Measurements from ENCODE around the gene PYCR2.
"Not testable (repeated sequence)": the region's sequence is repeated elsewhere in the genome, so short reads cannot be mapped to it uniquely, and the experiment has no call there.

The PYCR2 gene

GRCh38 chr1:225892307-225892706, 31.7 kb downstream of the PYCR2 start:
- no peak for DNase-seq (ENCODE audit: low read depth in 1 of 2, low spot score in 1 of 2)

GRCh38 chr1:225891229-225891972, 32.6 kb downstream of the PYCR2 start:
- no peak for DNase-seq (ENCODE audit: low read depth in 1 of 2, low spot score in 1 of 2)

GRCh38 chr1:225890346-225891228, 33.5 kb downstream of the PYCR2 start:
- DNase-seq (ENCODE audit: low read depth in 1 of 2, low spot score in 1 of 2): no peak

- no peak for DNase-seq (ENCODE audit: low read depth in 1 of 2, low spot score in 1 of 2)
Observed at GRCh38 chr1:225889743-225890142, 34.3 kb downstream of the PYCR2 start.

- DNase-seq (ENCODE audit: low read depth in 1 of 2, low spot score in 1 of 2): no peak
Observed at GRCh38 chr1:225888898-225889601, 35.0 kb downstream of the PYCR2 start, which contains the start of gene LEFTY1. Gene LEFTY1 (minus strand): TSS chr1:225889146. CDS start chr1:225889066, 80 bp downstream.

- no peak for DNase-seq (ENCODE audit: low read depth in 1 of 2, low spot score in 1 of 2)
Observed at GRCh38 chr1:225888289-225888897, 35.7 kb downstream of the PYCR2 start.

- DNase-seq (ENCODE audit: low read depth in 1 of 2, low spot score in 1 of 2): not testable (repeated sequence)
Observed at GRCh38 chr1:225887554-225888288, 36.3 kb downstream of the PYCR2 start.

GRCh38 chr1:225887030-225887314, 37.1 kb downstream of the PYCR2 start:
- no peak for DNase-seq (ENCODE audit: low read depth in 1 of 2, low spot score in 1 of 2)

- DNase-seq (ENCODE audit: low read depth in 1 of 2, low spot score in 1 of 2): no peak
Observed at GRCh38 chr1:225886159-225887029, 37.7 kb downstream of the PYCR2 start.

- DNase-seq (ENCODE audit: low read depth in 1 of 2, low spot score in 1 of 2): no peak
Observed at GRCh38 chr1:225885336-225885735, 38.7 kb downstream of the PYCR2 start.

- DNase-seq (ENCODE audit: low read depth in 1 of 2, low spot score in 1 of 2): no peak
Observed at GRCh38 chr1:225883616-225884265, 40.3 kb downstream of the PYCR2 start.

- peak in 1 of 2 donors; percentile 25 for DNase-seq (ENCODE audit: low read depth in 1 of 2, low spot score in 1 of 2)
Observed at GRCh38 chr1:225882694-225883615, 41.1 kb downstream of the PYCR2 start.

GRCh38 chr1:225881959-225882693, 41.9 kb downstream of the PYCR2 start, which contains the start of gene TMEM63A:
Gene TMEM63A (minus strand): TSS chr1:225882380. CDS start chr1:225877580, 4,800 bp downstream.
- DNase-seq (ENCODE audit: low read depth in 1 of 2, low spot score in 1 of 2): peak; percentile 80 to 82

- no peak for DNase-seq (ENCODE audit: low read depth in 1 of 2, low spot score in 1 of 2)
Observed at GRCh38 chr1:225881081-225881958, 42.7 kb downstream of the PYCR2 start.

- no peak for DNase-seq (ENCODE audit: low read depth in 1 of 2, low spot score in 1 of 2)
Observed at GRCh38 chr1:225880636-225881035, 43.4 kb downstream of the PYCR2 start.

GRCh38 chr1:225880222-225880588, 43.8 kb downstream of the PYCR2 start:
- DNase-seq (ENCODE audit: low read depth in 1 of 2, low spot score in 1 of 2): no peak
